Kidney (tissue), 14 donors: Measurements from ENCODE around the gene DPP6. TPM values are rescaled to one million over a fixed set of nuclear protein-coding genes. Genes with fewer than 3 reads are reported as not detected.
"Not testable (repeated sequence)": the region's sequence is repeated elsewhere in the genome, so short reads cannot be mapped to it uniquely, and the experiment has no call there.

Experiments
- DNase-seq, 5 donors: peaks; one replicate each; pipeline ENCODE4 v3.0.0-alpha.2; 2013 to 2020
- FAIRE-seq: peaks from 2 replicates; lab custom pipeline; 2012; peaks lifted over from hg19 to GRCh38; lab: Jason Lieb, UNC
- H3K27ac ChIP-seq, 2 donors: one replicate each; pipeline ENCODE4 v1.7.0; 2013; ENCODE audit warnings: low read depth in 2 of 2, low read length in 2 of 2, inconsistent platforms in 1 of 2
- H3K27me3 ChIP-seq: one replicate; pipeline ENCODE4 v1.7.1; 2013; ENCODE audit warnings: low read length, inconsistent platforms; ENCODE audit not compliant: control insufficient read depth, insufficient read depth
- H3K36me3 ChIP-seq, 3 donors: one replicate each; pipeline versions ENCODE4 v1.7.0 to v1.7.1; 2013; ENCODE audit warnings: low read length in 3 of 3, control low read depth in 1 of 3, inconsistent platforms in 1 of 3; ENCODE audit not compliant: insufficient read depth in 3 of 3, control insufficient read depth in 2 of 3
- H3K4me1 ChIP-seq, 3 donors: one replicate each; pipeline versions ENCODE4 v1.7.0 to v1.7.1; 2013; ENCODE audit warnings: low read length in 3 of 3, inconsistent platforms in 1 of 3, low read depth in 1 of 3; ENCODE audit not compliant: control insufficient read depth in 2 of 3, insufficient read depth in 2 of 3
- H3K4me3 ChIP-seq, 3 donors: one replicate each; pipeline versions ENCODE4 v1.7.0 to v1.8.1; 2013; ENCODE audit warnings: low read length in 3 of 3, control low read depth in 1 of 3, inconsistent platforms in 1 of 3
- H3K9ac ChIP-seq, 3 donors: one replicate each; pipeline versions ENCODE4 v1.7.0 to v1.7.1; 2013; ENCODE audit warnings: low read length in 3 of 3, control low read depth in 1 of 3, inconsistent platforms in 1 of 3
- H3K9me3 ChIP-seq, 3 donors: one replicate each; pipeline versions ENCODE4 v1.7.0 to v1.7.1; 2013; ENCODE audit warnings: low read length in 3 of 3, control low read depth in 1 of 3, inconsistent platforms in 1 of 3; ENCODE audit not compliant: control insufficient read depth in 2 of 3, insufficient read depth in 1 of 3
- intact Hi-C: fragments of 100-400 bp; cut with DNase I; formaldehyde crosslinking; loops from one replicate; pipeline ENCODE4 v1.11.1; 2022
- polyA plus RNA-seq: library from polyadenylated mRNA; stranded (reverse); fragments of 350-450 nt; fragmentation: Illumina TruSeq; extraction: RNeasy Lipid Tissue Mini Kit (QIAGEN cat#74804); gene quantifications from one replicate; pipeline ENCODE4 v1.2.3, GENCODE V29; 2014; ENCODE audit warnings: low read depth, low replicate concordance; ENCODE audit not compliant: insufficient read depth
- total RNA-seq: library from RNA; stranded (reverse); fragmentation: NEBNext Ultra II Directional; extraction: Animal tissue kit (Norgen Biotek cat#: 25700); gene quantifications from one replicate; pipeline ENCODE4 v1.2.1, GENCODE V29; 2021
- TF ChIP-seq, protein P1 (sequence below): IDR thresholded peaks from 3 replicates; pipeline ENCODE4 v1.5.1; 2012; ENCODE audit warnings: mild to moderate bottlenecking, moderate library complexity, borderline replicate concordance; ENCODE audit not compliant: insufficient read depth; ENCODE audit errors: extremely low read depth
- donor health status: control.
- donor health status: control.
- donor health status: control.
- donor health status: control.
- donor health status: control.
- donor health status: DM: yes; HTN: yes; CAD: no.
- donor health status: Normal renal cell carcinoma (clear cell type).

DPP6 gene
- total and polyA plus RNA-seq, 2 donors from 2014 or later: 1.8 to 6.9 TPM

DNA sequence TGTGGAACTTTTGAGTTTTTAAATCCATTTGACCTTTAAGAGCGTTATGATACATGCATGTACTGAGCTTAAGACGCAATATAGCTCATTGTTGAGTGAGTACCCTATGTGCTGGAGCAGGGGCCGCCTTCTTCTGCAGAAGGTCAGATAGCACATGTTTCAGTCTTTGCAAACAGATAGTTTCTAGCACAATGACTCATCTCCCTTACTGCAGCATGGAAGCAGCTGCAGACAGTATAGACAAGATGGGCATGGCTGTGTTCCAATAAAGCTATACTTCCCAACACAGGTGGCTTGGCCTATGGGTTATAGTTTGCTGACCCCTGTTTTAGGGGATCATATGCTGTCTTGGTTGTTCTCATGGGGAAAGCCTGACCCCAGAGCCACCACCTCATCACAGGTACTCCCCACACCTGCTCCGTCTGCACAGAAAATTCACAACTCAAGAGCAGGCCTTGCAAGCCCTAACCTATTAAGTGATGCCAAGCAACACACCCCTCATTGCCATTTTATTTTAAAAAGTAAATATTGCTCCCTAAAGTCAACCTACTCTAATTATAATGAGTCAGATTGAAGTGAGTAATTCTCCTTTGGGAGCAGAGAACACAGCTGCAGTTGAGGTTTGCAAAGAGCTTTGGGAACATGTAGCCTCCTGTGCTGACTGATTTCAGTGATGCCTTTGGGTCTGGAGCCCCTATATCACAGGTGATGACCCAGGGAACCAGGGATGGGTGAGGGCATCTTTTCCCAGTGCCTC, 620.6 kb downstream of the DPP6 start:
- DNase-seq (no peak), FAIRE-seq (no peak)
- Histone ChIP-seq H3K36me3 (no peaks in the 10 kb centered on the region), H3K27me3 (no peaks in the 10 kb centered on the region), H3K4me3 (no peak overlapping the region), H3K27ac (no peak overlapping the region), H3K9ac (no peak overlapping the region), H3K4me1 (no peaks in the 10 kb centered on the region), H3K9me3 (no peaks in the 10 kb centered on the region)
- TF ChIP-seq, protein P1, sequence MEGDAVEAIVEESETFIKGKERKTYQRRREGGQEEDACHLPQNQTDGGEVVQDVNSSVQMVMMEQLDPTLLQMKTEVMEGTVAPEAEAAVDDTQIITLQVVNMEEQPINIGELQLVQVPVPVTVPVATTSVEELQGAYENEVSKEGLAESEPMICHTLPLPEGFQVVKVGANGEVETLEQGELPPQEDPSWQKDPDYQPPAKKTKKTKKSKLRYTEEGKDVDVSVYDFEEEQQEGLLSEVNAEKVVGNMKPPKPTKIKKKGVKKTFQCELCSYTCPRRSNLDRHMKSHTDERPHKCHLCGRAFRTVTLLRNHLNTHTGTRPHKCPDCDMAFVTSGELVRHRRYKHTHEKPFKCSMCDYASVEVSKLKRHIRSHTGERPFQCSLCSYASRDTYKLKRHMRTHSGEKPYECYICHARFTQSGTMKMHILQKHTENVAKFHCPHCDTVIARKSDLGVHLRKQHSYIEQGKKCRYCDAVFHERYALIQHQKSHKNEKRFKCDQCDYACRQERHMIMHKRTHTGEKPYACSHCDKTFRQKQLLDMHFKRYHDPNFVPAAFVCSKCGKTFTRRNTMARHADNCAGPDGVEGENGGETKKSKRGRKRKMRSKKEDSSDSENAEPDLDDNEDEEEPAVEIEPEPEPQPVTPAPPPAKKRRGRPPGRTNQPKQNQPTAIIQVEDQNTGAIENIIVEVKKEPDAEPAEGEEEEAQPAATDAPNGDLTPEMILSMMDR: no peak
- intact Hi-C loops: no loop called here

DNA sequence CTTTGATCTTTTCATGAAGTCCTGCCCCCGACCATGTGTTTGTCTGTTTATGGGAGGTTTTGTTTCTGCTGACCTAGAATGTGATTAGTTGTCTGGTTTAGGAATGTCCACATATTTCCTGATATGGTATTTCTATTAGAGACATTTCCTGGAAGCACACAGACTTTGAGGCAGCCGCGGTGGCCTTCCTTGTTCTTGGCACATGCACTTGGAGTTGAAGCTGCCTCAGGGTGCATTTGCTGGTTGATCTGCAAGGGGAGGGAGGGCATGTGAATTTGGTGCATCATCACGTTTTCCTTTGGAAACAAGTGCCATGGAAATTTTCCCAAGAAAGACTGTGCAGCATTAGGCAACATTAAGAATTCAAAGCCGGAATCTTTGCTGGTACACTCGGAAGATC, 622.0 kb downstream of the DPP6 start:
- Histone ChIP-seq H3K9me3 (no peaks in the 10 kb centered on the region), H3K36me3 (no peaks in the 10 kb centered on the region), H3K4me1 (no peaks in the 10 kb centered on the region), H3K4me3 (no peak overlapping the region), H3K27ac (no peak overlapping the region), H3K27me3 (no peaks in the 10 kb centered on the region), H3K9ac (no peak overlapping the region)
- FAIRE-seq (no peak), DNase-seq (no peak)
- intact Hi-C loops: no loop called here
- TF ChIP-seq, protein P1: no peak

DNA sequence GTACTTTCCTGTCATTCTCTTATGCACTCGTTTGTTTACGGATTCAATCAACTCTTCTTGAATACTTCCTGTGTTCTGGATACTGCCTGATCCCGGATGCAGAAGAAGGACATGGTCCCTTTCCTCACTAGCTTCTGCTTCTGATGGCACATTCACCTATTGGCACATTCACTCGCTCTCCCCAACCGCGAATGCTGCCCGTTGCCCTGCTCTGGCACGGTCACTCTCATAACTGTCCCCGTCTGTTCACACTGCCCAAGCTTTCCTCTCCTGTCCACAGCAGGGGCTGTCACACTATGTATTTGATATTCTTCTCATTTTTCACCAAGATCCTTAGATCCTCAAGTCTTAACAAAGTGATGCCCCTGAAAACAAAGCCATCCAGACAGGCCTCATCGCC, 623.4 kb downstream of the DPP6 start:
- intact Hi-C loops: no loop called here
- no peaks in the 10 kb centered on the region for H3K9me3 ChIP-seq
- no peaks in the 10 kb centered on the region for H3K36me3 ChIP-seq
- H3K9ac ChIP-seq: no peak overlapping the region
- H3K27me3 ChIP-seq: no peaks in the 10 kb centered on the region
- H3K4me1 ChIP-seq: no peaks in the 10 kb centered on the region
- H3K27ac ChIP-seq: no peak overlapping the region
- FAIRE-seq (no peak), DNase-seq (no peak)
- H3K4me3 ChIP-seq: no peak overlapping the region
- TF ChIP-seq, protein P1: no peak

DNA sequence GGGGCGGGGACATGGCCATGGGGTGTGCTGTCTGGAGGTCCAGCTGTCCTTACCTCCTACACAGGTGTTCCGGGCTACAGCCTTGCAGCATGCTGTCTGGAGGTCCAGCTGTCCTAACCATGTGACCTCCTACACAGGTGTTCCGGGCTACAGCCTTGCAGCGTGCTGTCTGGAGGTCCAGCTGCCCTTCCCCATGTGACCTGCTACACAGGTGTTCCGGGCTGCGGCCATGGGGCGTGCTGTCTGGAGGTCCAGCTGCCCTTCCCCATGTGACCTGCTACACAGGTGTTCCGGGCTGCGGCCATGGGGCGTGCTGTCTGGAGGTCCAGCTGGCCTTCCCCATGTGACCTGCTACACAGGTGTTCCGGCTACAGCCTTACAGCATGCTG, 623.8 kb downstream of the DPP6 start:
- H3K4me1 ChIP-seq, H3K9ac ChIP-seq, H3K36me3 ChIP-seq, H3K27me3 ChIP-seq, DNase-seq, intact Hi-C loops, H3K9me3 ChIP-seq, H3K4me3 ChIP-seq, FAIRE-seq, H3K27ac ChIP-seq: not testable (repeated sequence)
